ENCODE results near the gene TACR1. TPM values are rescaled to one million over a fixed set of nuclear protein-coding genes. Genes with fewer than 3 reads are reported as not detected.
"Not testable (repeated sequence)": the region's sequence is repeated elsewhere in the genome, so short reads cannot be mapped to it uniquely, and the experiment has no call there.

The TACR1 gene
- total and polyA plus RNA-seq, 2 donors from 2014 or later: 0.49 to 5.1 TPM

GRCh38 chr2:75222527-75222926 is 23.2 kb upstream of the TACR1 start:
- intact Hi-C loops (cut with DNase I): no loop called here
- FAIRE-seq (no peak), DNase-seq (no peak)
- H3K36me3 ChIP-seq (ENCODE audit: control insufficient read depth in 2 of 3, insufficient read depth in 3 of 3, low read length in 3 of 3): no peaks in the 10 kb centered on the region
- TF ChIP-seq CTCF (IDR thresholded peaks at IDR 0.05; ENCODE audit: borderline replicate concordance, extremely low read depth, insufficient read depth): no peak
- no peak overlapping the region for H3K9ac ChIP-seq (ENCODE audit: low read length in 3 of 3)
- H3K4me3 ChIP-seq (ENCODE audit: low read length in 3 of 3): no peak overlapping the region
- H3K9me3 ChIP-seq (ENCODE audit: control insufficient read depth in 2 of 3, insufficient read depth in 1 of 3, low read length in 3 of 3): no peaks in the 10 kb centered on the region
- H3K4me1 ChIP-seq (ENCODE audit: control insufficient read depth in 2 of 3, insufficient read depth in 2 of 3, low read depth in 1 of 3, low read length in 3 of 3): no peaks in the 10 kb centered on the region
- H3K27me3 ChIP-seq (ENCODE audit: control insufficient read depth, insufficient read depth, low read length): no peaks in the 10 kb centered on the region
- H3K27ac ChIP-seq (ENCODE audit: low read depth in 2 of 2, low read length in 2 of 2): no peak overlapping the region

GRCh38 chr2:75221862-75222261 is 22.5 kb upstream of the TACR1 start:
- H3K4me1 ChIP-seq (ENCODE audit: control insufficient read depth in 2 of 3, insufficient read depth in 2 of 3, low read depth in 1 of 3, low read length in 3 of 3): no peaks in the 10 kb centered on the region
- FAIRE-seq (no peak), DNase-seq (no peak)
- no peaks in the 10 kb centered on the region for H3K27me3 ChIP-seq (ENCODE audit: control insufficient read depth, insufficient read depth, low read length)
- no peaks in the 10 kb centered on the region for H3K9me3 ChIP-seq (ENCODE audit: control insufficient read depth in 2 of 3, insufficient read depth in 1 of 3, low read length in 3 of 3)
- no peak overlapping the region for H3K9ac ChIP-seq (ENCODE audit: low read length in 3 of 3)
- H3K4me3 ChIP-seq (ENCODE audit: low read length in 3 of 3): no peak overlapping the region
- H3K36me3 ChIP-seq (ENCODE audit: control insufficient read depth in 2 of 3, insufficient read depth in 3 of 3, low read length in 3 of 3): no peaks in the 10 kb centered on the region
- no peak for TF ChIP-seq CTCF (IDR thresholded peaks at IDR 0.05; ENCODE audit: borderline replicate concordance, extremely low read depth, insufficient read depth)
- intact Hi-C loops (cut with DNase I): no loop called here
- no peak overlapping the region for H3K27ac ChIP-seq (ENCODE audit: low read depth in 2 of 2, low read length in 2 of 2)

- intact Hi-C loops (cut with DNase I); H3K9me3 ChIP-seq (ENCODE audit: control insufficient read depth in 2 of 3, insufficient read depth in 1 of 3, low read length in 3 of 3); H3K4me3 ChIP-seq (ENCODE audit: low read length in 3 of 3); DNase-seq; H3K4me1 ChIP-seq (ENCODE audit: control insufficient read depth in 2 of 3, insufficient read depth in 2 of 3, low read depth in 1 of 3, low read length in 3 of 3); FAIRE-seq; H3K9ac ChIP-seq (ENCODE audit: low read length in 3 of 3); H3K36me3 ChIP-seq (ENCODE audit: control insufficient read depth in 2 of 3, insufficient read depth in 3 of 3, low read length in 3 of 3); H3K27ac ChIP-seq (ENCODE audit: low read depth in 2 of 2, low read length in 2 of 2); H3K27me3 ChIP-seq (ENCODE audit: control insufficient read depth, insufficient read depth, low read length): not testable (repeated sequence)
Measured at GRCh38 chr2:75219213-75219612, 19.9 kb upstream of the TACR1 start.

- Histone ChIP-seq H3K9me3 (ENCODE audit: control insufficient read depth in 2 of 3, insufficient read depth in 1 of 3, low read length in 3 of 3) (no peaks in the 10 kb centered on the region), H3K4me3 (ENCODE audit: low read length in 3 of 3) (no peak overlapping the region), H3K27me3 (ENCODE audit: control insufficient read depth, insufficient read depth, low read length) (no peaks in the 10 kb centered on the region), H3K4me1 (ENCODE audit: control insufficient read depth in 2 of 3, insufficient read depth in 2 of 3, low read depth in 1 of 3, low read length in 3 of 3) (no peaks in the 10 kb centered on the region), H3K27ac (ENCODE audit: low read depth in 2 of 2, low read length in 2 of 2) (no peak overlapping the region), H3K36me3 (ENCODE audit: control insufficient read depth in 2 of 3, insufficient read depth in 3 of 3, low read length in 3 of 3) (no peaks in the 10 kb centered on the region), H3K9ac (ENCODE audit: low read length in 3 of 3) (no peak overlapping the region)
- no peak for DNase-seq
- TF ChIP-seq CTCF (IDR thresholded peaks at IDR 0.05; ENCODE audit: borderline replicate concordance, extremely low read depth, insufficient read depth): no peak
- FAIRE-seq: no peak
- intact Hi-C loops (cut with DNase I): no loop called here
Measured at GRCh38 chr2:75211266-75211770, 12.0 kb upstream of the TACR1 start.

All from kidney (tissue), 14 donors.